HCT116 (cell line): ENCODE results near the gene TYROBP. TPM values are rescaled to one million over a fixed set of nuclear protein-coding genes. Genes with fewer than 3 reads are reported as not detected.

ENCODE experiments used
- ATAC-seq: fragments of 200-7000 bp; cut with Tn5 transposase; 2 replicates; pipeline ENCODE4 v1.9.1; 2020; ENCODE audit warnings: mild to moderate bottlenecking, moderate library complexity
- BruUV-seq: library from RNA; stranded (reverse); fragments of 400-500 nt; replicated peaks from 2 replicates; lab custom pipeline; 2021; lab: Mats Ljungman, UMichigan
- CTCF ChIA-PET: fragments of 300-600 bp; sonication (Branson Sonifier 250); formaldehyde crosslinking; loops from one replicate; lab custom pipeline; 2021; ENCODE audit warnings: antibody characterized with exemption; lab: Charles Lee
- POLR2A ChIA-PET: fragments of 300-600, 350-600 bp; sonication (Branson Sonifier 250); formaldehyde crosslinking; loops from one replicate; lab custom pipeline; 2021; ENCODE audit warnings: antibody characterized with exemption; lab: Charles Lee
- RAD21 ChIA-PET, 2 experiments: fragments of 300-600 bp; sonication (Branson Sonifier 250); formaldehyde crosslinking; loops; one replicate each; lab custom pipeline; 2023; ENCODE audit warnings: low total read pairs in 2 of 2; ENCODE audit not compliant: uncharacterized antibody in 2 of 2, unreplicated experiment in 2 of 2, low non-redundant PET in 1 of 2; lab: Charles Lee
- DNase-seq: peaks from one replicate; pipeline ENCODE4 v3.0.0-alpha.2; 2010; ENCODE audit warnings: low read depth, low spot score
- H2AFZ ChIP-seq: fragments of 200-600 bp; shearing (Covaris generic), sonication (generic); 2 replicates; pipeline ENCODE4 v1.6.1; 2017; ENCODE audit warnings: low read depth, mixed run types, mixed read lengths, antibody characterized with exemption, low read length; ENCODE audit not compliant: poor library complexity, severe bottlenecking
- H3K27ac ChIP-seq: 2 replicates; pipeline ENCODE4 v1.5.1; 2012; ENCODE audit warnings: low read depth, low read length
- H3K27me3 ChIP-seq: fragments of 200-600 bp; sonication (generic); 2 replicates; pipeline ENCODE4 v1.6.1; 2016; ENCODE audit warnings: mixed run types, low read length, mixed read lengths; ENCODE audit not compliant: insufficient read depth
- H3K36me3 ChIP-seq, 2 experiments: fragments of 200-500 bp in 1 of 2; fragments of 200-600 bp in 1 of 2; sonication (Bioruptor generic) in 1 of 2; sonication (generic) in 1 of 2; 2 replicates each; pipeline versions ENCODE4 v1.5.1 to v1.6.1; 2014 to 2016; ENCODE audit warnings: low read length in 2 of 2, inconsistent platforms in 1 of 2, mixed read lengths in 1 of 2, mixed run types in 1 of 2; ENCODE audit not compliant: insufficient read depth in 2 of 2, control insufficient read depth in 1 of 2
- H3K4me1 ChIP-seq, 2 experiments: fragments of 200-600 bp in 1 of 2; sonication (generic) in 1 of 2; 2 replicates each; pipeline versions ENCODE4 v1.5.1 to v1.6.1; 2012 to 2017; ENCODE audit warnings: low read length in 2 of 2, inconsistent platforms in 1 of 2, mild to moderate bottlenecking in 1 of 2, mixed read lengths in 1 of 2, mixed run types in 1 of 2, moderate library complexity in 1 of 2; ENCODE audit not compliant: insufficient read depth in 2 of 2, control insufficient read depth in 1 of 2
- H3K4me2 ChIP-seq: fragments of 200-600 bp; sonication (generic); 2 replicates; pipeline ENCODE4 v1.6.1; 2017; ENCODE audit warnings: mixed run types, low read length, mixed read lengths
- H3K4me3 ChIP-seq, 2 experiments: fragments of 200-600 bp in 1 of 2; sonication (generic) in 1 of 2; replicated peaks in 1 of 2; 2 replicates each; pipeline ENCODE4 v1.5.1; 2011 to 2016; ENCODE audit warnings: low read length in 2 of 2, control low read depth in 1 of 2, low read depth in 1 of 2, mild to moderate bottlenecking in 1 of 2, mixed read lengths in 1 of 2, mixed run types in 1 of 2
- H3K79me2 ChIP-seq: fragments of 200-600 bp; sonication (generic); 2 replicates; pipeline ENCODE4 v1.6.1; 2017; ENCODE audit warnings: mild to moderate bottlenecking, mixed run types, low read length, moderate library complexity, mixed read lengths; ENCODE audit not compliant: insufficient read depth
- H3K9ac ChIP-seq: fragments of 200-600 bp; sonication (generic); 2 replicates; pipeline ENCODE4 v1.6.1; 2016; ENCODE audit warnings: low read length, mixed read lengths
- H3K9me2 ChIP-seq: fragments of 200-600 bp; sonication (generic), shearing (Covaris generic); 2 replicates; pipeline ENCODE4 v1.6.1; 2017; ENCODE audit warnings: mixed run types, mild to moderate bottlenecking, moderate library complexity; ENCODE audit not compliant: insufficient read depth
- H3K9me3 ChIP-seq, 2 experiments: fragments of 200-500 bp in 1 of 2; fragments of 200-600 bp in 1 of 2; sonication (Bioruptor generic) in 1 of 2; sonication (generic) in 1 of 2; 2 replicates each; pipeline ENCODE4 v1.6.1; 2014 to 2017; ENCODE audit warnings: low read length in 2 of 2, mixed read lengths in 2 of 2, inconsistent platforms in 1 of 2, low read depth in 1 of 2, mild to moderate bottlenecking in 1 of 2, mixed run types in 1 of 2, moderate library complexity in 1 of 2; ENCODE audit not compliant: control insufficient read depth in 1 of 2, insufficient read depth in 1 of 2
- H4K20me1 ChIP-seq: fragments of 200-600 bp; sonication (generic), shearing (Covaris generic); 2 replicates; pipeline ENCODE4 v1.6.1; 2017; ENCODE audit warnings: mixed run types, mild to moderate bottlenecking, moderate library complexity; ENCODE audit not compliant: insufficient read depth
- ELF1 ChIP-seq: IDR thresholded peaks from 2 replicates; pipeline ENCODE4 v1.6.1; 2012; ENCODE audit warnings: low read depth, borderline replicate concordance
- EZH2 ChIP-seq: fragments of 200-600 bp; sonication (generic); IDR thresholded peaks from 2 replicates; pipeline ENCODE4 v1.6.1; 2017; ENCODE audit warnings: antibody characterized with exemption, mixed run types
- FOSL1 ChIP-seq: IDR thresholded peaks from 2 replicates; pipeline ENCODE4 v1.6.1; 2012; ENCODE audit warnings: low read depth
- JUND ChIP-seq: IDR thresholded peaks from 2 replicates; pipeline ENCODE4 v1.6.1; 2012
- POLR2A ChIP-seq: IDR thresholded peaks from 2 replicates; pipeline ENCODE4 v1.7.0; 2011; ENCODE audit warnings: borderline replicate concordance; ENCODE audit not compliant: insufficient read depth, insufficient read length; ENCODE audit errors: extremely low read depth
- RAD21 ChIP-seq: IDR thresholded peaks from 2 replicates; pipeline ENCODE4 v1.6.1; 2012; ENCODE audit warnings: low read depth, mild to moderate bottlenecking
- SIN3A ChIP-seq: IDR thresholded peaks from 2 replicates; pipeline ENCODE4 v1.6.1; 2012; ENCODE audit warnings: low read depth
- SP1 ChIP-seq: IDR thresholded peaks from 2 replicates; pipeline ENCODE4 v1.6.1; 2012; ENCODE audit warnings: low read depth
- TCF7L2 ChIP-seq: IDR thresholded peaks from 2 replicates; pipeline ENCODE4 v1.7.0; 2011; ENCODE audit warnings: borderline replicate concordance, inconsistent platforms; ENCODE audit not compliant: insufficient read depth, insufficient read length; ENCODE audit errors: extremely low read depth
- YY1 ChIP-seq: IDR thresholded peaks from 2 replicates; pipeline ENCODE4 v1.6.1; 2011; ENCODE audit warnings: low read length, low read depth, moderate library complexity, mild to moderate bottlenecking; ENCODE audit not compliant: insufficient replicate concordance; ENCODE audit errors: extremely low read depth
- ZFX ChIP-seq: fragments of 450-650 bp; IDR thresholded peaks from 2 replicates; pipeline ENCODE4 v1.6.1; 2017
- ZNF274 ChIP-seq: fragments of 200-500 bp; sonication (Bioruptor generic); IDR thresholded peaks from 2 replicates; pipeline ENCODE4 v1.6.1; 2014; ENCODE audit warnings: mild to moderate bottlenecking, low read depth, low read length, inconsistent platforms
- intact Hi-C: fragments of 100-400 bp; cut with micrococcal nuclease; formaldehyde crosslinking; loops from 2 replicates; pipeline ENCODE4 v1.10.0; 2022
- total RNA-seq: library from RNA; stranded (reverse); gene quantifications from one replicate; pipeline ENCODE4 v1.2.1, GENCODE V29; 2021; ENCODE audit not compliant: unreplicated experiment
- TF ChIP-seq, protein P1 (sequence below): IDR thresholded peaks from 2 replicates; pipeline ENCODE4 v1.6.1; 2012
- TF ChIP-seq, protein P2 (sequence below), 3 experiments: fragments of 200-600 bp in 1 of 3; sonication (generic) in 1 of 3; IDR thresholded peaks in 2 of 3; conservative IDR thresholded peaks in 1 of 3; 2 replicates each; pipeline ENCODE4 v1.5.1; 2012 to 2017; ENCODE audit warnings: low read depth in 2 of 3, low read length in 2 of 3, antibody characterized with exemption in 1 of 3, borderline replicate concordance in 1 of 3, control low read depth in 1 of 3, mild to moderate bottlenecking in 1 of 3, mixed read lengths in 1 of 3, mixed run types in 1 of 3, moderate library complexity in 1 of 3; ENCODE audit not compliant: insufficient read depth in 1 of 3
- TF ChIP-seq, protein P3 (sequence below): IDR thresholded peaks from 2 replicates; pipeline ENCODE4 v1.6.1; 2012; ENCODE audit warnings: low read depth
- TF ChIP-seq, protein P4 (sequence below): IDR thresholded peaks from 2 replicates; pipeline ENCODE4 v1.6.1; 2012

The TYROBP gene
- total RNA-seq, 1 experiment from 2014 or later = 0.49 TPM

DNA sequence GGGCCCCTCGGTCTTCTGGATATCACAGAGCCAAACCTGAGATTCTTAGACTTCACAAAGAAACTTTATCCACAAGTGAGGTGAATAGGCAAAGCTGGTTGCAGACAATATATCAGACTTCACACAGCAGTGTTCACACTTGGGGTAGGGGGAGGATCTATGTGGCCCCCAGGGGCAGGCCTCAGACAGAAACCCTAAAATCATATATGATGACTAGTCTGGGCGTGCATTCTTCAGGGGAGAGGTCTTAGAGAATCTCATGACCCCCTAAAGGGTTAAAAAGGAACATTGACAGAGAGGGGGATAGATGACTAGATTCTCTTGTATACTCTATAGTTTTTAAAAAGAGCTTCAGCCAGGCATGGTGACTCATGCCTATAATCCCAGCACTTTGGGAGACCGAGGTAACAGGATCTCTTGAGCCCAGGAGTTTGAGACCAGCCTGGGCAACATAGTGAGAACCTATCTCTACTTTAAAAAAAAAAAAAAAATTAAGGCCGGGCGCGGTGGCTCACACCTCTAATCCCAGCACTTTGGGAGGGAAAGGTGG, 2.8 kb downstream of the TYROBP start:
- intact Hi-C loops = no loop called here
- POLR2A ChIA-PET = interaction anchor here (0.7 kb wide), 1 partner anchor 35 kb away, joined by 3 read pairs; no protein-coding TSS in a partner anchor
- CTCF ChIA-PET = no interaction called here

More for the DNA sequence above, 2.8 kb downstream of the TYROBP start:
- no peak overlapping the region for H3K4me3 ChIP-seq
- ATAC-seq = no peak
- peaks cover under 1% of the 10 kb centered on the region; the same call in 1 of the 2 replicates for H3K79me2 ChIP-seq
- RAD21 ChIA-PET = no interaction called here
- H3K9ac ChIP-seq = no peak overlapping the region
- no peak overlapping the region for H3K27ac ChIP-seq
- no peaks in the 10 kb centered on the region for H4K20me1 ChIP-seq
- DNase-seq = no peak
- no peaks in the 10 kb centered on the region for H3K9me2 ChIP-seq
- no peak overlapping the region for H2AFZ ChIP-seq
- TF ChIP-seq ZFX (no peak), FOSL1 (no peak), SIN3A (no peak), YY1 (no peak), TCF7L2 (no peak), ZNF274 (no peak), JUND (no peak), ELF1 (no peak), SP1 (no peak), POLR2A (no peak), RAD21 (no peak), EZH2 (no peak)
- TF ChIP-seq, protein P1, sequence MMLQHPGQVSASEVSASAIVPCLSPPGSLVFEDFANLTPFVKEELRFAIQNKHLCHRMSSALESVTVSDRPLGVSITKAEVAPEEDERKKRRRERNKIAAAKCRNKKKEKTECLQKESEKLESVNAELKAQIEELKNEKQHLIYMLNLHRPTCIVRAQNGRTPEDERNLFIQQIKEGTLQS = no peak
- TF ChIP-seq, protein P2, sequence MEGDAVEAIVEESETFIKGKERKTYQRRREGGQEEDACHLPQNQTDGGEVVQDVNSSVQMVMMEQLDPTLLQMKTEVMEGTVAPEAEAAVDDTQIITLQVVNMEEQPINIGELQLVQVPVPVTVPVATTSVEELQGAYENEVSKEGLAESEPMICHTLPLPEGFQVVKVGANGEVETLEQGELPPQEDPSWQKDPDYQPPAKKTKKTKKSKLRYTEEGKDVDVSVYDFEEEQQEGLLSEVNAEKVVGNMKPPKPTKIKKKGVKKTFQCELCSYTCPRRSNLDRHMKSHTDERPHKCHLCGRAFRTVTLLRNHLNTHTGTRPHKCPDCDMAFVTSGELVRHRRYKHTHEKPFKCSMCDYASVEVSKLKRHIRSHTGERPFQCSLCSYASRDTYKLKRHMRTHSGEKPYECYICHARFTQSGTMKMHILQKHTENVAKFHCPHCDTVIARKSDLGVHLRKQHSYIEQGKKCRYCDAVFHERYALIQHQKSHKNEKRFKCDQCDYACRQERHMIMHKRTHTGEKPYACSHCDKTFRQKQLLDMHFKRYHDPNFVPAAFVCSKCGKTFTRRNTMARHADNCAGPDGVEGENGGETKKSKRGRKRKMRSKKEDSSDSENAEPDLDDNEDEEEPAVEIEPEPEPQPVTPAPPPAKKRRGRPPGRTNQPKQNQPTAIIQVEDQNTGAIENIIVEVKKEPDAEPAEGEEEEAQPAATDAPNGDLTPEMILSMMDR (IDR thresholded peaks at IDR 0.05 in 2 of 3, conservative IDR thresholded peaks at IDR 0.05 in 1 of 3; ENCODE audit: borderline replicate concordance in 1 of 3, insufficient read depth in 1 of 3, low read depth in 2 of 3, low read length in 2 of 3) = no peak
- TF ChIP-seq, protein P3, sequence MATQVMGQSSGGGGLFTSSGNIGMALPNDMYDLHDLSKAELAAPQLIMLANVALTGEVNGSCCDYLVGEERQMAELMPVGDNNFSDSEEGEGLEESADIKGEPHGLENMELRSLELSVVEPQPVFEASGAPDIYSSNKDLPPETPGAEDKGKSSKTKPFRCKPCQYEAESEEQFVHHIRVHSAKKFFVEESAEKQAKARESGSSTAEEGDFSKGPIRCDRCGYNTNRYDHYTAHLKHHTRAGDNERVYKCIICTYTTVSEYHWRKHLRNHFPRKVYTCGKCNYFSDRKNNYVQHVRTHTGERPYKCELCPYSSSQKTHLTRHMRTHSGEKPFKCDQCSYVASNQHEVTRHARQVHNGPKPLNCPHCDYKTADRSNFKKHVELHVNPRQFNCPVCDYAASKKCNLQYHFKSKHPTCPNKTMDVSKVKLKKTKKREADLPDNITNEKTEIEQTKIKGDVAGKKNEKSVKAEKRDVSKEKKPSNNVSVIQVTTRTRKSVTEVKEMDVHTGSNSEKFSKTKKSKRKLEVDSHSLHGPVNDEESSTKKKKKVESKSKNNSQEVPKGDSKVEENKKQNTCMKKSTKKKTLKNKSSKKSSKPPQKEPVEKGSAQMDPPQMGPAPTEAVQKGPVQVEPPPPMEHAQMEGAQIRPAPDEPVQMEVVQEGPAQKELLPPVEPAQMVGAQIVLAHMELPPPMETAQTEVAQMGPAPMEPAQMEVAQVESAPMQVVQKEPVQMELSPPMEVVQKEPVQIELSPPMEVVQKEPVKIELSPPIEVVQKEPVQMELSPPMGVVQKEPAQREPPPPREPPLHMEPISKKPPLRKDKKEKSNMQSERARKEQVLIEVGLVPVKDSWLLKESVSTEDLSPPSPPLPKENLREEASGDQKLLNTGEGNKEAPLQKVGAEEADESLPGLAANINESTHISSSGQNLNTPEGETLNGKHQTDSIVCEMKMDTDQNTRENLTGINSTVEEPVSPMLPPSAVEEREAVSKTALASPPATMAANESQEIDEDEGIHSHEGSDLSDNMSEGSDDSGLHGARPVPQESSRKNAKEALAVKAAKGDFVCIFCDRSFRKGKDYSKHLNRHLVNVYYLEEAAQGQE = no peak
- TF ChIP-seq, protein P4, sequence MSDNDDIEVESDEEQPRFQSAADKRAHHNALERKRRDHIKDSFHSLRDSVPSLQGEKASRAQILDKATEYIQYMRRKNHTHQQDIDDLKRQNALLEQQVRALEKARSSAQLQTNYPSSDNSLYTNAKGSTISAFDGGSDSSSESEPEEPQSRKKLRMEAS = no peak
- H3K4me1 ChIP-seq = peaks cover 17 to 49% of the 10 kb centered on the region in 2 experiments
- H3K36me3 ChIP-seq = no peaks in the 10 kb centered on the region
- no peaks in the 10 kb centered on the region for H3K9me3 ChIP-seq
- BruUV-seq = no TSS peak
- H3K4me2 ChIP-seq = peak overlapping the region; percentile 25; the same call in 1 of the 2 replicates
- H3K27me3 ChIP-seq = no peaks in the 10 kb centered on the region
